DOHH2 (cell line): ENCODE data around the gene SP6.

Source experiments
- EZH2phosphoT487 ChIP-seq: fragments of 200-600 bp; sonication (generic); IDR thresholded peaks from 2 replicates; pipeline ENCODE4 v1.6.1; 2017; ENCODE audit warnings: borderline replicate concordance, mild to moderate bottlenecking, antibody characterized with exemption, low read length, moderate library complexity, mixed read lengths
- TF ChIP-seq, protein P1 (sequence below): fragments of 200-600 bp; sonication (generic); IDR thresholded peaks from one replicate; pipeline ENCODE4 v1.5.1; 2014; ENCODE audit warnings: antibody characterized with exemption, mild to moderate bottlenecking, low read depth, low read length; ENCODE audit not compliant: poor library complexity, severe bottlenecking

DNA sequence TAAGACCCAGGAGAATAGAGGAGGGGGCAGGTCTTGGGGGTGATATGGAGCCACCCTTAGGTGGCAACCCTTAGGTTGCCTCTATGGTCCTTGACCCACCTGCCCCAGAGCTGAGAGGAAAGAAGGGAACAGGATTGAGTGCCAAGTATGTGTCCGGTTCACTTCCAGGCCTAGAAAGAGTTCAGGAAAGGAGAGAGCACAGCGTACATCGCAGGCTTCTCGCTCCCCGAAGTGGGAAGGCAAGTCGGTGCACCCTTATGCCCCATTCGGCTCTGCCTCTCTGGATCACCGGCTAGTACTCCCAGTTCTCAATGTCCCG is 631 bp downstream of the SP6 start:
- TF ChIP-seq, protein P1, sequence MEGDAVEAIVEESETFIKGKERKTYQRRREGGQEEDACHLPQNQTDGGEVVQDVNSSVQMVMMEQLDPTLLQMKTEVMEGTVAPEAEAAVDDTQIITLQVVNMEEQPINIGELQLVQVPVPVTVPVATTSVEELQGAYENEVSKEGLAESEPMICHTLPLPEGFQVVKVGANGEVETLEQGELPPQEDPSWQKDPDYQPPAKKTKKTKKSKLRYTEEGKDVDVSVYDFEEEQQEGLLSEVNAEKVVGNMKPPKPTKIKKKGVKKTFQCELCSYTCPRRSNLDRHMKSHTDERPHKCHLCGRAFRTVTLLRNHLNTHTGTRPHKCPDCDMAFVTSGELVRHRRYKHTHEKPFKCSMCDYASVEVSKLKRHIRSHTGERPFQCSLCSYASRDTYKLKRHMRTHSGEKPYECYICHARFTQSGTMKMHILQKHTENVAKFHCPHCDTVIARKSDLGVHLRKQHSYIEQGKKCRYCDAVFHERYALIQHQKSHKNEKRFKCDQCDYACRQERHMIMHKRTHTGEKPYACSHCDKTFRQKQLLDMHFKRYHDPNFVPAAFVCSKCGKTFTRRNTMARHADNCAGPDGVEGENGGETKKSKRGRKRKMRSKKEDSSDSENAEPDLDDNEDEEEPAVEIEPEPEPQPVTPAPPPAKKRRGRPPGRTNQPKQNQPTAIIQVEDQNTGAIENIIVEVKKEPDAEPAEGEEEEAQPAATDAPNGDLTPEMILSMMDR = no peak
- no peak for TF ChIP-seq EZH2phosphoT487
